H9 (cell line): ENCODE measurements around the gene SECTM1. TPM values are rescaled to one million over a fixed set of nuclear protein-coding genes. Genes with fewer than 3 reads are reported as not detected.

Experiments
- DNase-seq: peaks from one replicate; pipeline ENCODE4 v3.0.0-alpha.2; 2017
- H2AFZ ChIP-seq: one replicate; pipeline ENCODE4 v1.6.1; 2013; ENCODE audit warnings: mild to moderate bottlenecking, low read length, control low read depth, moderate library complexity
- H2AK5ac ChIP-seq: 2 replicates; pipeline ENCODE4 v1.6.1; 2013; ENCODE audit warnings: low read length, control low read depth, mixed read lengths; ENCODE audit not compliant: insufficient read length
- H2BK120ac ChIP-seq: one replicate; pipeline ENCODE4 v1.6.1; 2013; ENCODE audit warnings: low read depth, mild to moderate bottlenecking, low read length, control low read depth, inconsistent platforms; ENCODE audit not compliant: poor library complexity, severe bottlenecking
- H2BK12ac ChIP-seq: 2 replicates; pipeline ENCODE4 v1.6.1; 2013; ENCODE audit warnings: low read length, control low read depth, mixed read lengths, low read depth; ENCODE audit not compliant: insufficient read length
- H2BK15ac ChIP-seq: 2 replicates; pipeline ENCODE4 v1.6.1; 2013; ENCODE audit warnings: low read depth, low read length, control low read depth
- H2BK20ac ChIP-seq: one replicate; pipeline ENCODE4 v1.6.1; 2013; ENCODE audit warnings: low read depth, mild to moderate bottlenecking, low read length, control low read depth, inconsistent platforms; ENCODE audit not compliant: poor library complexity, severe bottlenecking
- H2BK5ac ChIP-seq: 2 replicates; pipeline ENCODE4 v1.6.1; 2013; ENCODE audit warnings: low read length, control low read depth, mixed read lengths; ENCODE audit not compliant: insufficient read length
- H3K14ac ChIP-seq: 2 replicates; pipeline ENCODE4 v1.6.1; 2013; ENCODE audit warnings: low read length, control low read depth; ENCODE audit not compliant: insufficient read depth
- H3K18ac ChIP-seq: 2 replicates; pipeline ENCODE4 v1.6.1; 2013; ENCODE audit warnings: low read depth, mild to moderate bottlenecking, mixed read lengths, low read length, control low read depth; ENCODE audit not compliant: insufficient read length
- H3K23ac ChIP-seq: 2 replicates; pipeline ENCODE4 v1.6.1; 2013; ENCODE audit warnings: low read length, control low read depth, mixed read lengths, low read depth; ENCODE audit not compliant: insufficient read length
- H3K23me2 ChIP-seq: 2 replicates; pipeline ENCODE4 v1.6.1; 2013; ENCODE audit warnings: low read depth, mild to moderate bottlenecking, mixed read lengths, low read length, control low read depth; ENCODE audit not compliant: insufficient read length, poor library complexity, severe bottlenecking
- H3K27ac ChIP-seq: 2 replicates; pipeline ENCODE4 v1.5.1; 2013; ENCODE audit warnings: low read length, control low read depth, mixed read lengths, low read depth; ENCODE audit not compliant: insufficient read length
- H3K27me3 ChIP-seq: 2 replicates; pipeline ENCODE4 v1.6.1; 2013; ENCODE audit warnings: low read length, control low read depth, inconsistent platforms; ENCODE audit not compliant: insufficient read depth
- H3K4ac ChIP-seq: 2 replicates; pipeline ENCODE4 v1.6.1; 2013; ENCODE audit warnings: low read depth, mild to moderate bottlenecking, control low read depth, inconsistent platforms, low read length, moderate library complexity
- H3K4me1 ChIP-seq: 2 replicates; pipeline ENCODE4 v1.6.1; 2013; ENCODE audit warnings: low read length, control low read depth, inconsistent platforms; ENCODE audit not compliant: insufficient read depth
- H3K4me2 ChIP-seq: 2 replicates; pipeline ENCODE4 v1.6.1; 2013; ENCODE audit warnings: low read length, control low read depth, mixed read lengths; ENCODE audit not compliant: insufficient read length, insufficient read depth
- H3K56ac ChIP-seq: 2 replicates; pipeline ENCODE4 v1.6.1; 2013; ENCODE audit warnings: low read depth, mild to moderate bottlenecking, mixed read lengths, low read length, control low read depth; ENCODE audit not compliant: insufficient read length
- H3K79me1 ChIP-seq: 2 replicates; pipeline ENCODE4 v1.6.1; 2013; ENCODE audit warnings: low read depth, mild to moderate bottlenecking, moderate library complexity, low read length, control low read depth, inconsistent platforms; ENCODE audit not compliant: insufficient read depth, poor library complexity, severe bottlenecking
- H3K79me2 ChIP-seq: 2 replicates; pipeline ENCODE4 v1.6.1; 2013; ENCODE audit warnings: low read length, control low read depth, inconsistent platforms; ENCODE audit not compliant: insufficient read depth
- H3K9ac ChIP-seq: 2 replicates; pipeline ENCODE4 v1.6.1; 2013; ENCODE audit warnings: low read length, control low read depth, mixed read lengths; ENCODE audit not compliant: insufficient read length; ENCODE audit errors: extremely low read depth
- H3K9me3 ChIP-seq: one replicate; pipeline ENCODE4 v1.6.1; 2013; ENCODE audit warnings: low read depth, low read length, inconsistent platforms; ENCODE audit not compliant: control insufficient read depth
- H3T11ph ChIP-seq: one replicate; pipeline ENCODE4 v1.6.1; 2013; ENCODE audit warnings: mild to moderate bottlenecking, low read length, control low read depth, inconsistent platforms
- H4K20me1 ChIP-seq: one replicate; pipeline ENCODE4 v1.6.1; 2013; ENCODE audit not compliant: control insufficient read depth, insufficient read length, insufficient read depth
- H4K5ac ChIP-seq: 2 replicates; pipeline ENCODE4 v1.6.1; 2013; ENCODE audit warnings: low read depth, mild to moderate bottlenecking, mixed read lengths, low read length, control low read depth; ENCODE audit not compliant: insufficient read length
- H4K8ac ChIP-seq: replicated peaks from 2 replicates; pipeline ENCODE4 v1.6.1; 2013; ENCODE audit warnings: low read length, control low read depth, mixed read lengths, low read depth; ENCODE audit not compliant: insufficient read length
- H4K91ac ChIP-seq: 2 replicates; pipeline ENCODE4 v1.6.1; 2013; ENCODE audit warnings: low read depth, mild to moderate bottlenecking, moderate library complexity, mixed read lengths, low read length, control low read depth; ENCODE audit not compliant: insufficient read length
- H3K27ac Mint-ChIP-seq, 3 experiments: 2 replicates in 2 of 3; 3 replicates in 1 of 3; pipeline ENCODE4 v1.8.0; 2020 to 2021; ENCODE audit warnings: mixed read lengths in 3 of 3, mild to moderate bottlenecking in 1 of 3, moderate library complexity in 1 of 3
- H3K27me3 Mint-ChIP-seq: 2 replicates; pipeline ENCODE4 v1.8.0; 2021; ENCODE audit warnings: low read depth, mild to moderate bottlenecking, moderate library complexity, mixed read lengths
- H3K36me3 Mint-ChIP-seq, 3 experiments: 2 replicates in 2 of 3; 3 replicates in 1 of 3; pipeline ENCODE4 v1.8.0; 2020 to 2021; ENCODE audit warnings: low read depth in 3 of 3, mixed read lengths in 3 of 3; ENCODE audit not compliant: insufficient read depth in 1 of 3
- H3K4me1 Mint-ChIP-seq, 2 experiments: 2 replicates each; pipeline ENCODE4 v1.8.0; 2020; ENCODE audit warnings: mixed read lengths in 2 of 2
- H3K4me3 Mint-ChIP-seq, 2 experiments: 2 replicates in 1 of 2; 3 replicates in 1 of 2; pipeline ENCODE4 v1.8.0; 2020 to 2021; ENCODE audit warnings: mild to moderate bottlenecking in 2 of 2, mixed read lengths in 2 of 2, moderate library complexity in 1 of 2
- H3K9me3 Mint-ChIP-seq, 2 experiments: 2 replicates in 1 of 2; 3 replicates in 1 of 2; pipeline ENCODE4 v1.8.0; 2020; ENCODE audit warnings: mild to moderate bottlenecking in 2 of 2, mixed read lengths in 2 of 2, moderate library complexity in 1 of 2
- CTCF ChIP-seq: fragments of 200-600 bp; sonication (generic); conservative IDR thresholded peaks from 3 replicates; pipeline ENCODE4 v1.8.0; 2021; ENCODE audit warnings: antibody characterized with exemption, mild to moderate bottlenecking
- WGBS: extraction: QIAGEN DNeasy Blood & Tissue Kit; methylation state at CpG from one replicate; pipeline ENCODE4 v1.1.7; 2013; ENCODE audit warnings: missing lambda C conversion rate, low lambda C conversion rate, mixed read lengths; ENCODE audit not compliant: insufficient read length; ENCODE audit errors: extremely low coverage; 5-methylcytosine and 5-hydroxymethylcytosine counted together
- total RNA-seq: library from RNA; stranded (reverse); gene quantifications from 2 replicates; pipeline ENCODE4 v1.2.1, GENCODE V29; 2021

The SECTM1 gene
- total RNA-seq, 1 experiment from 2014 or later: 0.28 TPM

- H3K23me2 ChIP-seq: peaks cover 2% of the 10 kb centered on the region
- no CpG with 5 or more reads among the region's 16 CpGs for WGBS
- no peak overlapping the region for H2AFZ ChIP-seq
These were observed 1.2 kb upstream of the SECTM1 start for GRCh38 chr17:82334622-82335394.

More at GRCh38 chr17:82334622-82335394, 1.2 kb upstream of the SECTM1 start:
- no peak overlapping the region for H3K4ac ChIP-seq
- no peak for TF ChIP-seq CTCF
- no peak overlapping the region for H3K56ac ChIP-seq
- H2BK5ac ChIP-seq: no peak overlapping the region
- H3T11ph ChIP-seq: no peak overlapping the region
- no peak overlapping the region for H2BK120ac ChIP-seq
- no peak overlapping the region for H3K23ac ChIP-seq
- no peak overlapping the region for H2BK15ac ChIP-seq
- H4K5ac ChIP-seq: no peak overlapping the region
- H3K9me3 ChIP-seq: no peaks in the 10 kb centered on the region
- H3K4me1 ChIP-seq: no peaks in the 10 kb centered on the region
- H3K18ac ChIP-seq: no peak overlapping the region
- Mint-ChIP-seq H3K4me1 (peaks cover 21 to 35% of the 10 kb centered on the region in 2 experiments), H3K27me3 (peaks cover 99% of the 10 kb centered on the region), H3K4me3 (peak overlapping the region in 1 of 2 experiments; percentile 62; a peak in 2 of 5 replicates), H3K9me3 (0 out of 5 replicates have a peak, but pooled peaks cover 0 to 3% of the 10 kb centered on the region in 2 experiments), H3K27ac (no peak overlapping the region), H3K36me3 (no peaks in the 10 kb centered on the region; a peak in 1 of 7 replicates)
- no peak overlapping the region for H2AK5ac ChIP-seq
- no peak overlapping the region for H3K27ac ChIP-seq
- H3K14ac ChIP-seq: no peak overlapping the region
- no peak overlapping the region for H4K91ac ChIP-seq
- H3K79me2 ChIP-seq: no peaks in the 10 kb centered on the region
- no peak overlapping the region for H2BK20ac ChIP-seq
- DNase-seq: no peak
- H3K4me2 ChIP-seq: no peak overlapping the region
- H3K79me1 ChIP-seq: no peaks in the 10 kb centered on the region
- no peaks in the 10 kb centered on the region for H4K20me1 ChIP-seq
- H3K9ac ChIP-seq: no peak overlapping the region
- no peak overlapping the region for H4K8ac ChIP-seq
- H3K27me3 ChIP-seq: peaks cover 10% of the 10 kb centered on the region; the same call in 1 of the 2 replicates
- H2BK12ac ChIP-seq: no peak overlapping the region
